ENCODE measurements around the gene UBTD2.

GRCh38 chr5:172167895-172168294, 115.7 kb downstream of the UBTD2 start:
- TF ChIP-seq CTCF (conservative IDR thresholded peaks at IDR 0.05 in 1 of 2, IDR thresholded peaks at IDR 0.05 in 1 of 2; ENCODE audit: low read depth in 1 of 2, low read length in 2 of 2) (no peak), EZH2 (IDR thresholded peaks at IDR 0.05; ENCODE audit: low read length, missing control alignments) (no peak)

Measured in fibroblast of lung (primary cell).